Epidermal melanocyte (primary cell): ENCODE results near the gene MAP4.
"Not testable (repeated sequence)": the region's sequence is repeated elsewhere in the genome, so short reads cannot be mapped to it uniquely, and the experiment has no call there.

ENCODE experiments used
- DNase-seq: peaks from one replicate; pipeline ENCODE4 v3.0.0; 2011; ENCODE audit warnings: low spot score; ENCODE audit not compliant: insufficient read length

Gene MAP4

DNA sequence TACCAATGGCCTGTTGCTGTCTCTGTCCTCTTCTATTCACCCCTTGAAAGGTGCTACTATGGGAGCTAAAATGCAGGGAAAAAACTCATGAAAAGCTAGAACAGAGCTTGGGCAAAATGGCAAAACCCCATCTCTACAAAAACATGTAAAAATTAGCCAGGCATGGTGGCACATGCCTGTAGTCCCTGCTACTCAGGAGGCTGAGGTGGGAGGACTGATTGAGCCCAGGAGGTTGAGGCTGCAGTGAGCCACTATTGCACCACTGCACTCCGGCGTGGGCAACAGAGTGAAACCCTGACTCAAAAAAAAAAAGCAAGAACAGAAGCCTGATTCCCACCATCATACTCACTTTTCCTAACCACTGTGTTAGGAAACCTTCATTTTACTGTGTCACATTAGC lies 1.9 kb downstream of the MAP4 start:
- DNase-seq, result no peak

GRCh38 chr3:48013288-48013980 lies 2.8 kb downstream of the MAP4 start:
- no peak for DNase-seq

GRCh38 chr3:48012659-48013058 lies 3.6 kb downstream of the MAP4 start:
- no peak for DNase-seq

- DNase-seq, result not testable (repeated sequence)
Observed at GRCh38 chr3:48008066-48008465, 8.2 kb downstream of the MAP4 start.

- DNase-seq, result not testable (repeated sequence)
Observed at GRCh38 chr3:48007361-48007760, 8.9 kb downstream of the MAP4 start.

DNA sequence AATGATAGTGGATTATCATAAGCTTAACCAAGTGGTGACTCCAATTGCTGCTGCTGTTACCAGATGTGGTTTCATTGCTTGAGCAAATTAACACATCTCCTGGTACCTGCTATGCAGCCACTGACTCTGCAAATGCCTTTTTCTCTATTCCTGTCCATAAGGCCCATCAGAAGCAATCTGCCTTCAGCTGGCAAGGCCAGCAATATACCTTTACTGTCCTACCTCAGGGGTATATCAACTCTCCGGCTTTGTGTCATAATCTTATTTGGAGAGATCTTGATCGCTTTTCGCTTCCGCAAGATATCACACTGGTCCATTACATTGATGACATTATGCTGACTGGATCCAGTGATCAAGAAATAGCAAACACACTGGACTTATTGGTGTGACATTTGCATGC lies 9.4 kb downstream of the MAP4 start:
- DNase-seq, result not testable (repeated sequence)

GRCh38 chr3:48004694-48005093 lies 11.5 kb downstream of the MAP4 start:
- DNase-seq, result no peak

DNA sequence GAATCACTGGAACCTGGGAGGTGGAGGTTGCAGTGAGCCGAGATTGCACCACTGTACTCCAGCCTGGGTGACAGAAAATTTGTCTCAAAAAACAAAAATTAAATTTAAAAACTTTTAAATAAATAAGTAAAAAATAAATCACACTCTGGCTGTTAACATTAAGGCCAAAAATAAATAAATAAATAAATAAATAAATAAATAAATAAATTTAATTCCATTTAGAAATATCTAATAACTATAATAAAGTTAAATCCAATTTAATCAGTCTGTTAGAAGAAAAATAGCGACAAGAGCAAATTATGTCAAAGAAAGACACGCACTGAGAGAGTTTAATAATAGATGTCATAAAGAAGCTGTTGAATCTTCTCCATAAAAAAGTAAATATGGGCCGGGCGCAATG lies 13.4 kb downstream of the MAP4 start:
- no peak for DNase-seq

GRCh38 chr3:48001991-48002390 lies 14.2 kb downstream of the MAP4 start:
- DNase-seq, result no peak

- DNase-seq, result no peak
Observed at GRCh38 chr3:48000212-48000611, 16.0 kb downstream of the MAP4 start.

DNA sequence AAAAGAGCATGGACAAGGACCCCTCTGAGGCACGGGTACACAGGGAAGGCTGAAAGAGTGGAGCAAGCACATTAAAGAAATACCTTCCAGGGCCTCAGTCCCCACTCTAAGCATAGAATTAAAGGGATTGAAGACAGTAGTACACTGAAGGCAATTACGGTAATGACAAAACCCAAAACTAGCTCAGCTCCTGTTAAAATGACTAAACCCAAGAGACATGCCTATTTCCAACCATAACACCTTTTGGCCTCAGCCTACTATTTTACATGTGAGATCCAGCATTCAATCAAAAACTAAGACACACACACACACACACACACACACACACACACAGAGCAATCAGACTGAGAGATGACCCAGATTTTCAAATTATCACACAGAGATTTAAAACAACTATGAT lies 19.8 kb downstream of the MAP4 start:
- no peak for DNase-seq

GRCh38 chr3:47994180-47994579 lies 22.0 kb downstream of the MAP4 start:
- DNase-seq, result no peak

DNA sequence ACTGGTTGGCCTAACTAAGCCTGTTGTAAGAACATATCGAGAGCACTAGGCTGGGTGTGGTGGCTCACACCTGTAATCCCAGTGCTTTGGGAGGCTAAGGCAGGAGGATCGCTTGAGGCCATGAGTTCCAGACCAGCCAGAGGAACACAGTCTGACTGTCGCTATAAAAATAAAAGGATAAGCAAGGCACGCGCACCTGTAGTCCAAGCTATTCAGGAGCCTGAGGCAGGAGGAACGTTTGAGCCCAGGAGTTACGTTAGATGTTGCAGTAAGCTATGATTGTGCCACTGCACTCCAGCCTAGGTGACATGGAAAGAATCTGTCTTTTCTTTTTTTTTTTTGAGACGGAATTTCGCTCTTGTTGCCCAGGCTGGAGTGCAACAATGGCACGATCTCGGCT lies 24.9 kb downstream of the MAP4 start:
- no peak for DNase-seq

DNA sequence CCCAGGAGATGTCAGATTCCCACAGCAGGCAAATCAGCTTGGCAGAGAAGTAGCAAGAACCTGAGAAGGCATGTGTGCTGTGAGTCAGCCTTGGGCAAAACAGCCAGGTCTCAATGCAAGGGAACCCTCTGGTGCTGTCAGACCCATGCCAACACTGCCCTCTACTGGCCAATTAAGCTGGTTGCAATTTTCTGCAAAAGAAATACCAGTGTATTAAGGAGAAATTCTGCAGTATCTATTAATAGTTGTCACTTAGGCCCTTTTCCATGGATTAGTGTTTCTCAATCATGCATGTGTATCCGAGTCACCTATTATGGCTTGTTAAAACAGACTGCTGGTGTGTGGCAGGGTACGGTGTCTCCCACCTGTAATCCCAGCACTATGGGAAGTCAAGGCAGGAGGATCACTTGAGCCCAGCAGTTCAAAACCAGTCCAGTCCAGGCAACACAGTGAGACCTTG lies 26.2 kb downstream of the MAP4 start:
- peak; percentile 50 for DNase-seq

- DNase-seq, result no peak
Observed at GRCh38 chr3:47985381-47985780, 30.8 kb downstream of the MAP4 start.

- DNase-seq, result no peak
Observed at GRCh38 chr3:47984075-47984728, 32.0 kb downstream of the MAP4 start.

- no peak for DNase-seq
Observed at GRCh38 chr3:47980795-47981194, 35.4 kb downstream of the MAP4 start.

GRCh38 chr3:47979070-47979469 lies 37.1 kb downstream of the MAP4 start:
- DNase-seq, result no peak

- DNase-seq, result no peak
Observed at GRCh38 chr3:47978386-47978785, 37.8 kb downstream of the MAP4 start.

GRCh38 chr3:47976135-47976732 lies 40.0 kb downstream of the MAP4 start:
- no peak for DNase-seq

- DNase-seq, result no peak
Observed at GRCh38 chr3:47974974-47975470, 41.2 kb downstream of the MAP4 start.

- DNase-seq, result no peak
Observed at GRCh38 chr3:47971081-47971480, 45.1 kb downstream of the MAP4 start.

- DNase-seq, result no peak
Observed at GRCh38 chr3:47964740-47965139, 51.5 kb downstream of the MAP4 start.
